Heart left ventricle (tissue), 13 donors: ENCODE data around the gene KLRC1.
"Not testable (repeated sequence)": the region's sequence is repeated elsewhere in the genome, so short reads cannot be mapped to it uniquely, and the experiment has no call there.

ENCODE experiments used
- CTCF ChIP-seq, 12 donors: fragments of 200-600 bp; sonication (generic) in 4 of 12; IDR thresholded peaks; one replicate each; pipeline versions ENCODE4 v1.5.0 to v1.8.0; 2018 to 2022; ENCODE audit warnings: antibody characterized with exemption in 12 of 12, mild to moderate bottlenecking in 5 of 12
- POLR2A ChIP-seq, 2 donors: fragments of 450-650 bp; IDR thresholded peaks; one replicate each; pipeline ENCODE4 v1.6.1; 2017; ENCODE audit warnings: antibody characterized with exemption in 2 of 2, mild to moderate bottlenecking in 2 of 2, moderate library complexity in 2 of 2
- donor health status: ischemic (EF 13 %, LVEDD 7.1; RV severe dilation, severe dysfunction).
- donor health status: DM: no; HTN: yes; CAD: no.
- donor health status: DM: no; HTN: no; CAD: no.
- donor health status: ischemic (EF 25% LVEDD 6.9; RV normal size, moderate dysfunction).
- donor health status: ischemic (EF 25% LVEDD 5.7; RV mildly dilated, moderate dysfunction).
- donor health status: ischemic (EF 35%, LVEDD 5.7; RV mildly dilated, moderate dysfunction).
- donor health status: nonischemic (EF 11% LVEDD 7.7; RV severe dilation, severe dysfunction).
- donor health status: DM: yes; HTN: yes; CAD: no.
- donor health status: PGD.
- donor health status: ischemic (EF 29% LVEDD 5.4; RV normal size, mild dysfunction).
- donor health status: nonischemic (EF 23%, LVEDD 6.1; RV moderate dilation, normal function).

- not testable (repeated sequence) for TF ChIP-seq CTCF, POLR2A (IDR thresholded peaks at IDR 0.05)
Observed at GRCh38 chr12:10487328-10487727, 34.2 kb upstream of the KLRC1 start.
